DOHH2 (cell line): ENCODE data around the gene RABGAP1L.

Experiments used
- H3F3A ChIP-seq: fragments of 200-600 bp; sonication (generic), shearing (Covaris generic); 2 replicates; pipeline ENCODE4 v1.6.0; 2016; ENCODE audit warnings: antibody characterized with exemption, mild to moderate bottlenecking; ENCODE audit not compliant: control insufficient read depth, insufficient read depth
- H3K27ac ChIP-seq: fragments of 200-600 bp; sonication (generic); 2 replicates; pipeline ENCODE4 v1.5.1; 2014; ENCODE audit warnings: low read depth, mild to moderate bottlenecking, low read length, moderate library complexity
- H3K27me3 ChIP-seq: fragments of 200-600 bp; sonication (generic); 2 replicates; pipeline ENCODE4 v1.6.1; 2014; ENCODE audit warnings: mild to moderate bottlenecking, low read length, mixed read lengths; ENCODE audit not compliant: control insufficient read depth
- H3K36me3 ChIP-seq: fragments of 200-600 bp; sonication (generic); 2 replicates; pipeline ENCODE4 v1.6.1; 2014; ENCODE audit warnings: mild to moderate bottlenecking, low read length, moderate library complexity, mixed read lengths; ENCODE audit not compliant: control insufficient read depth
- H3K4me1 ChIP-seq: fragments of 200-600 bp; sonication (generic); 2 replicates; pipeline ENCODE4 v1.6.1; 2014; ENCODE audit warnings: mild to moderate bottlenecking, low read length, mixed read lengths; ENCODE audit not compliant: control insufficient read depth
- H3K4me2 ChIP-seq: fragments of 200-600 bp; sonication (generic); 2 replicates; pipeline ENCODE4 v1.6.0; 2014; ENCODE audit warnings: mild to moderate bottlenecking, low read length, moderate library complexity
- H3K4me3 ChIP-seq: fragments of 200-600 bp; sonication (generic); 2 replicates; pipeline ENCODE4 v1.5.1; 2014; ENCODE audit warnings: mild to moderate bottlenecking, low read length, mixed read lengths
- H3K79me2 ChIP-seq: fragments of 200-600 bp; sonication (generic); 2 replicates; pipeline ENCODE4 v1.6.1; 2014; ENCODE audit warnings: mild to moderate bottlenecking, low read length, mixed read lengths; ENCODE audit not compliant: control insufficient read depth
- H3K9me2 ChIP-seq: fragments of 200-600 bp; sonication (generic); replicated peaks from 2 replicates; pipeline ENCODE4 v1.6.1; 2014; ENCODE audit warnings: mild to moderate bottlenecking, low read length, mixed read lengths; ENCODE audit not compliant: control insufficient read depth
- H3K9me3 ChIP-seq: fragments of 200-600 bp; sonication (generic); 2 replicates; pipeline ENCODE4 v1.6.1; 2014; ENCODE audit warnings: antibody characterized with exemption, low read length, mixed read lengths; ENCODE audit not compliant: control insufficient read depth, insufficient read depth
- H4K20me1 ChIP-seq: fragments of 200-600 bp; sonication (generic); 2 replicates; pipeline ENCODE4 v1.6.0; 2014; ENCODE audit warnings: low read depth, mild to moderate bottlenecking, antibody characterized with exemption, low read length, moderate library complexity; ENCODE audit not compliant: control insufficient read depth, insufficient read depth
- CTCF ChIP-seq: fragments of 200-600 bp; sonication (generic); IDR thresholded peaks from one replicate; pipeline ENCODE4 v1.5.1; 2014; ENCODE audit warnings: antibody characterized with exemption, mild to moderate bottlenecking, low read depth, low read length; ENCODE audit not compliant: poor library complexity, severe bottlenecking
- EZH2phosphoT487 ChIP-seq: fragments of 200-600 bp; sonication (generic); IDR thresholded peaks from 2 replicates; pipeline ENCODE4 v1.6.1; 2017; ENCODE audit warnings: borderline replicate concordance, mild to moderate bottlenecking, antibody characterized with exemption, low read length, moderate library complexity, mixed read lengths

RABGAP1L gene

GRCh38 chr1:174200746-174201145 lies 41.4 kb downstream of the RABGAP1L start:
- Histone ChIP-seq H3K27me3 (no peaks in the 10 kb centered on the region), H4K20me1 (no peaks in the 10 kb centered on the region; the same call in 1 of the 2 replicates), H3K9me3 (no peaks in the 10 kb centered on the region; the same call in 1 of the 2 replicates), H3K4me1 (peaks cover 13% of the 10 kb centered on the region; the same call in 1 of the 2 replicates), H3K4me2 (no peak overlapping the region), H3K79me2 (peaks cover 78% of the 10 kb centered on the region), H3K4me3 (no peak overlapping the region), H3F3A (no peaks in the 10 kb centered on the region), H3K36me3 (peaks cover 2% of the 10 kb centered on the region; the same call in 1 of the 2 replicates), H3K9me2 (no peaks in the 10 kb centered on the region), H3K27ac (no peak overlapping the region)
- TF ChIP-seq EZH2phosphoT487 (no peak), CTCF (no peak)

GRCh38 chr1:174204697-174205308 lies 45.5 kb downstream of the RABGAP1L start:
- no peaks in the 10 kb centered on the region for H3F3A ChIP-seq
- H3K4me1 ChIP-seq, result peaks cover 16% of the 10 kb centered on the region
- no peak overlapping the region for H3K4me3 ChIP-seq
- peaks cover 16% of the 10 kb centered on the region for H3K36me3 ChIP-seq
- H3K27me3 ChIP-seq, result no peaks in the 10 kb centered on the region
- TF ChIP-seq CTCF, result no peak
- TF ChIP-seq EZH2phosphoT487, result no peak
- H3K4me2 ChIP-seq, result no peak overlapping the region
- no peak overlapping the region for H3K27ac ChIP-seq
- H4K20me1 ChIP-seq, result no peaks in the 10 kb centered on the region
- H3K9me3 ChIP-seq, result peaks cover 9% of the 10 kb centered on the region; the same call in 1 of the 2 replicates
- H3K9me2 ChIP-seq, result no peaks in the 10 kb centered on the region
- H3K79me2 ChIP-seq, result peaks cover 86% of the 10 kb centered on the region

GRCh38 chr1:174206148-174206836 lies 47.0 kb downstream of the RABGAP1L start:
- TF ChIP-seq EZH2phosphoT487, result no peak
- no peak for TF ChIP-seq CTCF
- H3K9me2 ChIP-seq, result no peaks in the 10 kb centered on the region
- no peak overlapping the region for H3K4me2 ChIP-seq
- H3K36me3 ChIP-seq, result peaks cover 17% of the 10 kb centered on the region
- H3K27me3 ChIP-seq, result no peaks in the 10 kb centered on the region
- H3K4me3 ChIP-seq, result no peak overlapping the region
- no peaks in the 10 kb centered on the region for H4K20me1 ChIP-seq
- H3K79me2 ChIP-seq, result peaks cover 86% of the 10 kb centered on the region
- H3K9me3 ChIP-seq, result peaks cover 9% of the 10 kb centered on the region; the same call in 1 of the 2 replicates
- no peaks in the 10 kb centered on the region for H3F3A ChIP-seq
- H3K4me1 ChIP-seq, result peaks cover 16% of the 10 kb centered on the region
- no peak overlapping the region for H3K27ac ChIP-seq
